ENCODE measurements around the gene SCO2.
"Not testable (repeated sequence)": the region's sequence is repeated elsewhere in the genome, so short reads cannot be mapped to it uniquely, and the experiment has no call there.

The SCO2 gene

GRCh38 chr22:50536226-50536625 lies 10.8 kb upstream of the SCO2 start:
- no peaks in the 10 kb centered on the region for H3K36me3 ChIP-seq (ENCODE audit: insufficient read depth, low read length)
- H3K9ac ChIP-seq (ENCODE audit: low read length), result no peak overlapping the region
- H3K27me3 ChIP-seq (ENCODE audit: control insufficient read depth in 1 of 2, insufficient read depth in 2 of 2, low read length in 2 of 2), result peaks cover 17 to 58% of the 10 kb centered on the region in 2 donors
- H3K4me3 ChIP-seq (ENCODE audit: low read depth in 1 of 2, low read length in 2 of 2), result no peak overlapping the region
- no peaks in the 10 kb centered on the region for H3K9me3 ChIP-seq (ENCODE audit: low read length)
- peaks cover 2% of the 10 kb centered on the region for H3K4me1 ChIP-seq (ENCODE audit: insufficient read depth, low read length)
- H3K27ac ChIP-seq (ENCODE audit: low read depth, low read length), result no peak overlapping the region

DNA sequence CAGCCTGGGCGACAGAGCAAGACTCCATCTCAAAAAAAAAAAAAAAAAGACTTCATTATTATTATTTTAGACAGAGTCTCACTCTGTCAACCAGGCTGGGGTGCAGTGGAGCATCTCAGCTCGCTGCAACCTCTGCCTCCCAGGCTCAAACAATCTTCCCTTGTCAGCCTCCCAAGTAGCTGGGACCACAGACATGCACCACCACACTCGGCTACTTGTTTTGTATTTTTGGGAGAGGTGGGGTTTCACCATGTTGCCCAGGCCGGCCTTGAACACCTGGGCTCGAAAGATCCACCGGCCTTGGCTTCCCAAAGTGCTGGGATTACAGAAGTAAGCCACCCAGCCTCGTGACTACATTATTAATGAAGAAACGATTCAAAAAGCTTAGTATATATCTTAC lies 9.7 kb upstream of the SCO2 start:
- no peaks in the 10 kb centered on the region for H3K36me3 ChIP-seq (ENCODE audit: insufficient read depth, low read length)
- H3K27me3 ChIP-seq (ENCODE audit: control insufficient read depth in 1 of 2, insufficient read depth in 2 of 2, low read length in 2 of 2), result peaks cover 21 to 69% of the 10 kb centered on the region in 2 donors
- no peak overlapping the region for H3K4me3 ChIP-seq (ENCODE audit: low read depth in 1 of 2, low read length in 2 of 2)
- H3K27ac ChIP-seq (ENCODE audit: low read depth, low read length), result no peak overlapping the region
- peaks cover 12% of the 10 kb centered on the region for H3K4me1 ChIP-seq (ENCODE audit: insufficient read depth, low read length)
- H3K9me3 ChIP-seq (ENCODE audit: low read length), result no peaks in the 10 kb centered on the region
- H3K9ac ChIP-seq (ENCODE audit: low read length), result no peak overlapping the region

GRCh38 chr22:50533856-50534711 lies 8.7 kb upstream of the SCO2 start:
- H3K27ac ChIP-seq (ENCODE audit: low read depth, low read length), result not testable (repeated sequence)

GRCh38 chr22:50532824-50533796 lies 7.7 kb upstream of the SCO2 start:
- Histone ChIP-seq H3K9ac (ENCODE audit: low read length) (no peak overlapping the region), H3K27ac (ENCODE audit: low read depth, low read length) (no peak overlapping the region), H3K27me3 (ENCODE audit: control insufficient read depth in 1 of 2, insufficient read depth in 2 of 2, low read length in 2 of 2) (peaks cover 21 to 81% of the 10 kb centered on the region in 2 donors), H3K9me3 (ENCODE audit: low read length) (no peaks in the 10 kb centered on the region), H3K36me3 (ENCODE audit: insufficient read depth, low read length) (no peaks in the 10 kb centered on the region), H3K4me1 (ENCODE audit: insufficient read depth, low read length) (peaks cover 12% of the 10 kb centered on the region), H3K4me3 (ENCODE audit: low read depth in 1 of 2, low read length in 2 of 2) (no peak overlapping the region)

More at GRCh38 chr22:50533856-50534711, 8.7 kb upstream of the SCO2 start:
- not testable (repeated sequence) for H3K36me3 ChIP-seq (ENCODE audit: insufficient read depth, low read length); H3K4me3 ChIP-seq (ENCODE audit: low read depth in 1 of 2, low read length in 2 of 2); H3K9ac ChIP-seq (ENCODE audit: low read length); H3K9me3 ChIP-seq (ENCODE audit: low read length)
- Histone ChIP-seq H3K4me1 (ENCODE audit: insufficient read depth, low read length) (peaks cover 12% of the 10 kb centered on the region), H3K27me3 (ENCODE audit: control insufficient read depth in 1 of 2, insufficient read depth in 2 of 2, low read length in 2 of 2) (peaks cover 21 to 79% of the 10 kb centered on the region in 2 donors)

DNA sequence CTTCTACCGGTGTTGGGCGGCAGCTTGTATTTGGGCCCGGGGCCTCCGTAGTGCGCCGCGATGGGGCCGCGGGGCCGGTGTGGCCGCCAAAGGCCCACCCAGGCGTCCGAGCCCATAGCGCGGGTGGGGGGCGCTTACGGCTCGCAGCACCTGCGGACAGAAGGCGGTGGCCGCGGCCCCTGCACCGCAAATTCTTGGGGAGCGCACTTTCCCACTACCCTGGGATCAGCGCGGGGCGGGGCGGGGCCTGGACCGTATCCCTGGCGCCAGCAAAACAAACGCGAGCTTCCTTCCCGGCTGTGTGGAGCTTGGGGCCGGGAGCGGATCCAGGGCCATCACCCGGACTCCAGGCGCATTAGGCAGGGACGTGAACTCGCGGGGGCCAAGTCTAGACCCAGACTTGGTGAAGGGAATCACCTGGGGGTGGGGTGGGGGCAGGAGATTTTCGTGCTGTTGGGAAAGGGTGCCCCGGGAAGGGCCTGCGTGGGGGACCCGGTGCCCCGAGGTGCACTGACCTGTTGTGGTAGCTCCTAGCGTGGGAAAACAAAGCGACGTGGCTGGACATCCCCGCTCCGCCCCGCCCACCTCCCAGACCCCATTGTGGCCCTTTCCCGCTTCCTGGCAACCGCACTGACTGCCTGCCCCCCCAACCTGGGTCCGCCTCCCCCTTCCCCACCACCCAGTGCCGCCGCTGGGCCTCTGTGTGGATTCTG lies 6.7 kb upstream of the SCO2 start:
- H3K4me3 ChIP-seq (ENCODE audit: low read depth in 1 of 2, low read length in 2 of 2), result peak overlapping the region; percentile 53 to 57
- peaks cover 21 to 73% of the 10 kb centered on the region in 2 donors for H3K27me3 ChIP-seq (ENCODE audit: control insufficient read depth in 1 of 2, insufficient read depth in 2 of 2, low read length in 2 of 2)
- no peaks in the 10 kb centered on the region for H3K9me3 ChIP-seq (ENCODE audit: low read length)
- H3K4me1 ChIP-seq (ENCODE audit: insufficient read depth, low read length), result peaks cover 12% of the 10 kb centered on the region
- no peak overlapping the region for H3K9ac ChIP-seq (ENCODE audit: low read length)
- no peaks in the 10 kb centered on the region for H3K36me3 ChIP-seq (ENCODE audit: insufficient read depth, low read length)
- peak overlapping the region; percentile 64 for H3K27ac ChIP-seq (ENCODE audit: low read depth, low read length)

GRCh38 chr22:50531546-50531961 lies 6.2 kb upstream of the SCO2 start:
- Histone ChIP-seq H3K27me3 (ENCODE audit: control insufficient read depth in 1 of 2, insufficient read depth in 2 of 2, low read length in 2 of 2) (peaks cover 21 to 70% of the 10 kb centered on the region in 2 donors), H3K9ac (ENCODE audit: low read length) (no peak overlapping the region), H3K4me3 (ENCODE audit: low read depth in 1 of 2, low read length in 2 of 2) (peak overlapping the region; percentile 53 to 57), H3K4me1 (ENCODE audit: insufficient read depth, low read length) (peaks cover 12% of the 10 kb centered on the region), H3K36me3 (ENCODE audit: insufficient read depth, low read length) (no peaks in the 10 kb centered on the region), H3K9me3 (ENCODE audit: low read length) (no peaks in the 10 kb centered on the region), H3K27ac (ENCODE audit: low read depth, low read length) (peak overlapping the region; percentile 64)

DNA sequence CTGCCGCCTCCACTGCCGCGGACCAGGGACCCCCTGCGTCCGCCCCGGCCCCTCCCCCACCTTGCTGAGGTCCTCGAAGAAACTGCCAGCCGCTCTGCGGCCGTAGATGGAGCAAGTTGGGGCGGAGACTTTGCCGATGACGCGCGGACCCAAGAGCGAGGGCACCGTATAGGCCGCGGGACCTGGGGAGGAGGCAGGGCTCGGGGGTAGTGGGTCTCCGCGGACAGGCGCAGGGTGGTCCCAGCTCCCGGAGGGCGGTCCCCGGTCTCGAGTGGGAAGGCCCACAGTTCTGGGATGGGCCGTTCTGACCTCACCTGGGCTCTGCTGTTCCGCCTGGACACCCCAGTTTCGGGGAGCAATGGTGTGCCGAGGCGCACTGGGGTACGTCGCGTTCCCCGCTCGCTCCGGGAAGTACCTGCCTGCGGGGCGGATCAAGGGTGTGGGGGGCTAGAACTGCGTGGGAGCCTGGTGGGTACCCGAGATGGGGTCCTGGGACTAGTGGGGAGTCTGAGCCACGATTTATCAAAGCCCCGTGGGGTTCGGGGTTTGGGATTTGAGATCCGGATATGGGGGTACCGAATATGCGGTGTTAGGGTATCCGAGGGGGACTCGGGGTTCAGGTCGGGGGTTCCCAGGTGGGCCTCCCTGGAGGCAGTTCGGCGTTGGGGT lies 5.6 kb upstream of the SCO2 start:
- peak overlapping the region; percentile 64 for H3K27ac ChIP-seq (ENCODE audit: low read depth, low read length)
- H3K27me3 ChIP-seq (ENCODE audit: control insufficient read depth in 1 of 2, insufficient read depth in 2 of 2, low read length in 2 of 2), result peaks cover 21 to 64% of the 10 kb centered on the region in 2 donors
- peaks cover 12% of the 10 kb centered on the region for H3K4me1 ChIP-seq (ENCODE audit: insufficient read depth, low read length)
- peak overlapping the region; percentile 53 to 57 for H3K4me3 ChIP-seq (ENCODE audit: low read depth in 1 of 2, low read length in 2 of 2)
- no peaks in the 10 kb centered on the region for H3K36me3 ChIP-seq (ENCODE audit: insufficient read depth, low read length)
- no peaks in the 10 kb centered on the region for H3K9me3 ChIP-seq (ENCODE audit: low read length)
- no peak overlapping the region for H3K9ac ChIP-seq (ENCODE audit: low read length)

DNA sequence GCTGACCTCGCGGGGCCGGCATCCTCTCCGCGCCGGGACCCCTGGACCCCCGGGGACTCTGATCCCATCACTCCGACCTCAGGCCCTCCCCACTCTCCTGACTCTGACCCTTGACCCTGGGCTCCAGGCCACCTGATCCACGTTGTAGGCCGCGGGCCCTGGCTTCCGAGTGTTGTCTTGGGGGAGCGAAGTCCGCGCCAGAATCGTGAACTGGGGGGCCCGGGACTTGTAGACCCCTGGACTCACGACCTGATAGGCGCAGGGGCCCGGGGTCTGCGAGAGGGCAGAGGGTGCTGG lies 5.1 kb upstream of the SCO2 start:
- Histone ChIP-seq H3K4me3 (ENCODE audit: low read depth in 1 of 2, low read length in 2 of 2) (peak overlapping the region; percentile 30 to 53), H3K9me3 (ENCODE audit: low read length) (no peaks in the 10 kb centered on the region), H3K9ac (ENCODE audit: low read length) (no peak overlapping the region), H3K36me3 (ENCODE audit: insufficient read depth, low read length) (no peaks in the 10 kb centered on the region), H3K27ac (ENCODE audit: low read depth, low read length) (peak overlapping the region; percentile 64), H3K4me1 (ENCODE audit: insufficient read depth, low read length) (peaks cover 12% of the 10 kb centered on the region), H3K27me3 (ENCODE audit: control insufficient read depth in 1 of 2, insufficient read depth in 2 of 2, low read length in 2 of 2) (peaks cover 21 to 61% of the 10 kb centered on the region in 2 donors)

- H3K4me3 ChIP-seq (ENCODE audit: low read depth in 1 of 2, low read length in 2 of 2), result peak within 1 kb of the TSS; percentile 30 to 53
- H3K9me3 ChIP-seq (ENCODE audit: low read length), result no peaks in the 10 kb centered on the region
- no peaks in the 10 kb centered on the region for H3K36me3 ChIP-seq (ENCODE audit: insufficient read depth, low read length)
- peaks cover 12% of the 10 kb centered on the region for H3K4me1 ChIP-seq (ENCODE audit: insufficient read depth, low read length)
- H3K27ac ChIP-seq (ENCODE audit: low read depth, low read length), result peak within 1 kb of the TSS; percentile 64
- H3K9ac ChIP-seq (ENCODE audit: low read length), result no peak within 1 kb of the TSS
- peaks cover 21 to 59% of the 10 kb centered on the region in 2 donors for H3K27me3 ChIP-seq (ENCODE audit: control insufficient read depth in 1 of 2, insufficient read depth in 2 of 2, low read length in 2 of 2)
Observed at GRCh38 chr22:50529897-50530579, 4.6 kb upstream of the SCO2 start, which contains the start of gene TYMP. Gene TYMP (minus strand): TSS chr22:50530012. CDS start chr22:50529709, 303 bp downstream.

DNA sequence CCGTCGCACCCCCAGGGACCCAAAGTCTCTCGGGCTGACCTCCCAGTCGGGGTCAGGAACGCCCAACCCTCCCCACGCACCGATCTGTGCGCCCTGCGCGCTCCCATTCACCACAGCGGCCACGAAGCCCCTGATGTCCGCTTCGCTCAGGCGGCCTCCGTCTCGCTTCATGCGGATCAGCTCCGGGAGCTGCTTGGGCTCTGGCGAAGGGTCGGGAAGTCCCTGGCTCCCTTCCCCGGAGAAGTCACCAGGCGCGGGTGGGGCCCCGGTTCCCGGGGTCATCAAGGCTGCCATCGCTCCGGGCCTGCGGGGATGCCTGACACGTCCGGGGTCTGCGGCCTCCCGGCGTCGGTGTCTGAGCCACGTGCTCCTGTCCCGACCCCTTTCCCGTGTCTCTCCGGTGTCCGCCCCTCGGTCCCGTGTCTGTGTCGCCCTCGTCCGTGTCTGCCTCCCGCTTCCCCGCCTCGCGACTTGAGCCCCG lies 4.1 kb upstream of the SCO2 start:
- no peak overlapping the region for H3K9ac ChIP-seq (ENCODE audit: low read length)
- peak overlapping the region in 1 of 2 donors; percentile 30 for H3K4me3 ChIP-seq (ENCODE audit: low read depth in 1 of 2, low read length in 2 of 2)
- peaks cover 17% of the 10 kb centered on the region for H3K4me1 ChIP-seq (ENCODE audit: insufficient read depth, low read length)
- no peak overlapping the region for H3K27ac ChIP-seq (ENCODE audit: low read depth, low read length)
- peaks cover 20 to 55% of the 10 kb centered on the region in 2 donors for H3K27me3 ChIP-seq (ENCODE audit: control insufficient read depth in 1 of 2, insufficient read depth in 2 of 2, low read length in 2 of 2)
- H3K36me3 ChIP-seq (ENCODE audit: insufficient read depth, low read length), result no peaks in the 10 kb centered on the region
- H3K9me3 ChIP-seq (ENCODE audit: low read length), result no peaks in the 10 kb centered on the region
